GM12801 (cell line): ENCODE data around the gene C5orf24.

ENCODE experiments used
- TF ChIP-seq, protein P1 (sequence below): IDR thresholded peaks from one replicate; pipeline ENCODE4 v1.5.1; 2011; ENCODE audit warnings: control low read depth; ENCODE audit not compliant: insufficient read length; ENCODE audit errors: extremely low read depth

Gene C5orf24

DNA sequence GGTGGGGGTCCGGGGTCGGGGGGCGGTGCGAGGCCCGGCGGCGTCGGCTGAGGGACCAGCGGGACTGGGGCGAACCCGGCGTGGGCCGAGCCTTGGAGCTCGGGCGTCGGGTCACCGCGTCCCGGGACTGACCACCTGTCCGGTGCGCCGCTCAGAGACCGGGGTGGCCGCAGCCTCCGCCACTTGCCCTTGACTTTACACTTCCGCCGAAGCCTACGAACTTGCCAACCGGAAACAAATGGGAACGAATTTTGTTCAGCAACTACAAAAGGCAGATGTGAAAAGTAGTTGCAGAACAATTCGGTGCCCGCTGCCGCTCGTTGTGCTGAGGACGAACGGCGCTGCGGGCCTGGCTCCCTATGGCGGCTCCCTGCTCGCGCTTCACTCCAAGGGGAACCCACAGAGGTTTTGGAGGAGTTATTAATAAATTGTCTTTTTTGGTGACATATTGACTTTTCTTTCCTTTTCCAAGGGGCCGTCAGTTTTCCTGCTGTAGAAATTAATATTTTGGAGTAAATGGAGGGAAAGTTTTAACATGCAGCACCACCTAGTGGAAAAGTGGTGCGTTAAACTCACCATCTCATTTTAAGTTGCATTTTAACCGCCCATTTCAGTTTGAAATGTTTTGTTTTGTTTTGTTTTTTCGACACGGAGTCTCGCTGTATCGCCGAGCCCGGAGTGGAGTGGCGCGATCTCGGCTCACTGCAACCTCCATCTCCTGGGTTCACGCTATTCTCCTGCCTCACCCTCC, 59.7 kb downstream of the C5orf24 start:
- TF ChIP-seq, protein P1, sequence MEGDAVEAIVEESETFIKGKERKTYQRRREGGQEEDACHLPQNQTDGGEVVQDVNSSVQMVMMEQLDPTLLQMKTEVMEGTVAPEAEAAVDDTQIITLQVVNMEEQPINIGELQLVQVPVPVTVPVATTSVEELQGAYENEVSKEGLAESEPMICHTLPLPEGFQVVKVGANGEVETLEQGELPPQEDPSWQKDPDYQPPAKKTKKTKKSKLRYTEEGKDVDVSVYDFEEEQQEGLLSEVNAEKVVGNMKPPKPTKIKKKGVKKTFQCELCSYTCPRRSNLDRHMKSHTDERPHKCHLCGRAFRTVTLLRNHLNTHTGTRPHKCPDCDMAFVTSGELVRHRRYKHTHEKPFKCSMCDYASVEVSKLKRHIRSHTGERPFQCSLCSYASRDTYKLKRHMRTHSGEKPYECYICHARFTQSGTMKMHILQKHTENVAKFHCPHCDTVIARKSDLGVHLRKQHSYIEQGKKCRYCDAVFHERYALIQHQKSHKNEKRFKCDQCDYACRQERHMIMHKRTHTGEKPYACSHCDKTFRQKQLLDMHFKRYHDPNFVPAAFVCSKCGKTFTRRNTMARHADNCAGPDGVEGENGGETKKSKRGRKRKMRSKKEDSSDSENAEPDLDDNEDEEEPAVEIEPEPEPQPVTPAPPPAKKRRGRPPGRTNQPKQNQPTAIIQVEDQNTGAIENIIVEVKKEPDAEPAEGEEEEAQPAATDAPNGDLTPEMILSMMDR = no peak

- TF ChIP-seq, protein P1 = no peak
Observed at GRCh38 chr5:134906811-134907210, 61.0 kb downstream of the C5orf24 start.
